Stomach (tissue), 4 donors: ENCODE data around the gene CYP24A1.

Source experiments
- CTCF ChIP-seq, 7 experiments: fragments of 450-650 bp in 4 of 7; fragments of 200-600 bp in 3 of 7; sonication (generic) in 3 of 7; IDR thresholded peaks; one replicate each; pipeline ENCODE4 v1.5.1; 2016 to 2019; ENCODE audit warnings: antibody characterized with exemption in 7 of 7, control low read depth in 2 of 7, mild to moderate bottlenecking in 1 of 7
- EP300 ChIP-seq: sonication (generic); formaldehyde crosslinking; IDR thresholded peaks from one replicate; pipeline ENCODE4 v1.6.1; 2017; ENCODE audit warnings: antibody characterized with exemption
- POLR2A ChIP-seq, 4 donors: fragments of 450-650 bp; IDR thresholded peaks; one replicate each; pipeline ENCODE4 v1.6.1; 2016; ENCODE audit warnings: antibody characterized with exemption in 4 of 4, control low read depth in 2 of 4, mild to moderate bottlenecking in 1 of 4, moderate library complexity in 1 of 4
- POLR2AphosphoS5 ChIP-seq, 3 donors: sonication (generic); formaldehyde crosslinking; IDR thresholded peaks; one replicate each; pipeline ENCODE4 v1.6.1; 2016; ENCODE audit warnings: antibody characterized with exemption in 3 of 3

GRCh38 chr20:54107181-54107580, 66.6 kb downstream of the CYP24A1 start:
- no peak for TF ChIP-seq CTCF (IDR thresholded peaks at IDR 0.05)
- TF ChIP-seq POLR2AphosphoS5 (IDR thresholded peaks at IDR 0.05): no peak
- no peak for TF ChIP-seq POLR2A (IDR thresholded peaks at IDR 0.05)
- TF ChIP-seq EP300: no peak
